ENCODE results near the gene ATXN7L2. TPM values are rescaled to one million over a fixed set of nuclear protein-coding genes. Genes with fewer than 3 reads are reported as not detected.

ATXN7L2 gene
- total and polyA plus RNA-seq, 5 donors = 1.4 to 3.3 (median 2.1) TPM

DNA sequence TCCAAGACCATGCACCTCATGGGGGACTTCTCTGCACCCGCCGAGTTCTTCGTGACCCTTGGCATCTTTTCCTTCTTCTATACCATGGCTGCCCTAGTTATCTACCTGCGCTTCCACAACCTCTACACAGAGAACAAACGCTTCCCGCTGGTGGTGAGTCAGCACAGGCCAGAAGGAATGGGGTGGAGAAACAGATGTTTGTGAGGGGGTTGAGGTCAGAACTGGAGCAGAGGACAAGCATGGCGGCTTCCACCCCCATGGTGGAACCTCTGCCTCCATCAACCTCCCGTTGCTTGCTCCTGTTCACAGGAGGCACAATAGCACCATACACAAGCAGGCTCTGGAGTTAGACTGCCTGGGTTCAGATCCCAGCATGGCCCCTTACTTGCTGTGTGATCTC is 6.9 kb upstream of the ATXN7L2 start:
- Histone ChIP-seq H3K4me1 (ENCODE audit: control insufficient read depth, insufficient read depth, low read length) (no peaks in the 10 kb centered on the region), H3K27me3 (ENCODE audit: control insufficient read depth, insufficient read depth) (no peaks in the 10 kb centered on the region), H3K4me3 (ENCODE audit: low read length) (no peak overlapping the region), H3K27ac (ENCODE audit: low read length) (no peak overlapping the region), H3K9me3 (ENCODE audit: control insufficient read depth, low read length) (no peaks in the 10 kb centered on the region)
- ATAC-seq (no peak), DNase-seq (no peak)
- intact Hi-C loops (cut with DNase I) = no loop called here
- 90% methylated on average over 8 of the region's 8 CpGs for WGBS

DNA sequence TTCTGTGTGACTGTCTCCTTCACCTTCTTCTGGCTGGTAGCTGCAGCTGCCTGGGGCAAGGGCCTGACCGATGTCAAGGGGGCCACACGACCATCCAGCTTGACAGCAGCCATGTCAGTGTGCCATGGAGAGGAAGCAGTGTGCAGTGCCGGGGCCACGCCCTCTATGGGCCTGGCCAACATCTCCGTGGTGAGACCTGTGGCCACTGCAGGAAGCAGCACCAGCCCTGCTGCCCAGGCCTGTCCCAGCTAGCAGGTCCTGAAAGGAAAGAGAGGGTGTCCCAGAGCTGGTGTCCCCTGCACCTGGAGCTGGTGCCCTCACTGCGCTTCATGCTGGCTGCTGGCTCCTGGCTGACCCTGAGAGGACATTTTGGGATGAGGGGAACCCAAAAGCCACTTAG is 5.9 kb upstream of the ATXN7L2 start:
- DNase-seq (no peak), ATAC-seq (peak in 1 of 2 donors; percentile 4)
- no peaks in the 10 kb centered on the region for H3K9me3 ChIP-seq (ENCODE audit: control insufficient read depth, low read length)
- no peak overlapping the region for H3K4me3 ChIP-seq (ENCODE audit: low read length)
- no peaks in the 10 kb centered on the region for H3K27me3 ChIP-seq (ENCODE audit: control insufficient read depth, insufficient read depth)
- WGBS = 72% methylated on average over 6 of the region's 6 CpGs
- intact Hi-C loops (cut with DNase I) = no loop called here
- H3K27ac ChIP-seq (ENCODE audit: low read length) = no peak overlapping the region
- no peaks in the 10 kb centered on the region for H3K4me1 ChIP-seq (ENCODE audit: control insufficient read depth, insufficient read depth, low read length)

DNA sequence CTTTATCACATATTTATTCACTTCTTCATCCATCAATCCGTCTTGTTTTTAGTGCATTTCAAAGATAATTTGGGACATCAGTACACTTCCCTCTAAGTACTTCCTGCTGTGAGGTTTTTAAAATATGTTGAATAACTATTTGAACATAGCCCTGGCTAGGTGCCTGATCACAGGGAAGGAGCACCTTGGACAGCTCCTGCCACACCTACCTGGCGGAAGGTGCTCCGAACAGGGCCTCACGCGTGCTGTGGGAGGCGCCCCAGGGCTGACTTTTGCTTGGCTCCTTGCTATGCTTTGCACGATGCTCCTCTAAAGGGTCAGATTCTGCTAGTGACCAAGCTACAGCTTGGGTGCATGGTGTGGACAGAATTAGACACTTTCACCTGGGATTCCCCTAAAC is 4.9 kb upstream of the ATXN7L2 start:
- Histone ChIP-seq H3K27me3 (ENCODE audit: control insufficient read depth, insufficient read depth) (no peaks in the 10 kb centered on the region), H3K4me3 (ENCODE audit: low read length) (no peak overlapping the region), H3K4me1 (ENCODE audit: control insufficient read depth, insufficient read depth, low read length) (no peaks in the 10 kb centered on the region), H3K9me3 (ENCODE audit: control insufficient read depth, low read length) (no peaks in the 10 kb centered on the region), H3K27ac (ENCODE audit: low read length) (no peak overlapping the region)
- WGBS = 35% methylated on average over 7 of the region's 7 CpGs
- DNase-seq (no peak), ATAC-seq (no peak)
- intact Hi-C loops (cut with DNase I) = no loop called here

DNA sequence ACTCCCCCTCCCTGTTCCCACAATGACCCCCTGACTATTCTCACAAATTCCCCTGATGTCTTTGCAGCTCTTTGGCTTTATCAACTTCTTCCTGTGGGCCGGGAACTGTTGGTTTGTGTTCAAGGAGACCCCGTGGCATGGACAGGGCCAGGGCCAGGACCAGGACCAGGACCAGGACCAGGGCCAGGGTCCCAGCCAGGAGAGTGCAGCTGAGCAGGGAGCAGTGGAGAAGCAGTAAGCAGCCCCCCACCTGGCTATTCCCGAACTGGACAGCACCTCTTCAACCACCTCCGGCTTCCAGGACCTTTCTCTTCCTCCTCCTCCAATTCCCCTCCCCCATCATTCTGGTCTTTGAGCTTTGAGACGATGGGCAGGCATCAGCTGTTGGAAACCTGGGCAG is 4.4 kb upstream of the ATXN7L2 start:
- no peak for DNase-seq
- H3K4me3 ChIP-seq (ENCODE audit: low read length) = no peak overlapping the region
- no peak for ATAC-seq
- no peaks in the 10 kb centered on the region for H3K9me3 ChIP-seq (ENCODE audit: control insufficient read depth, low read length)
- H3K27ac ChIP-seq (ENCODE audit: low read length) = no peak overlapping the region
- no peaks in the 10 kb centered on the region for H3K27me3 ChIP-seq (ENCODE audit: control insufficient read depth, insufficient read depth)
- intact Hi-C loops (cut with DNase I) = no loop called here
- peaks cover under 1% of the 10 kb centered on the region for H3K4me1 ChIP-seq (ENCODE audit: control insufficient read depth, insufficient read depth, low read length)
- 66% methylated on average over 5 of the region's 5 CpGs for WGBS

DNA sequence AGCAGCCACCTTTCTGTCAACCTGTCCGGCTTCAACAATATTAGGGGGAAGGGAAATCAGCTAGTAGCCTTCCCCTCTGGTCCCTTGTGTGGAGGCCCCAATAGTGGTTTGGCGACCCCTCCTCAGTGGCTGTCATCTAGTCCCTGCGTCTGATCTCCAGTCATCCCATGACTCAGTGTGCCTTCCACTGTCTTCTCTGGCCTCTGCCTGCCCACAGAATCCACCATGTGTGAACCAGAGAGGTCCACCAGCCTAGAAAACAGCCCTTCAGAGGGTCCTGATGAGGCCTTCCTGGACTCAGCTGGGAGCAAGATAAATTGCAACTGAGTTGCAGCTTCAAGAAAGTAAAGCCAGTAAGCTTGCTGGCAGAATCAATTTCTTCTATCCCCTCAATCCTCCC is 3.8 kb upstream of the ATXN7L2 start:
- Histone ChIP-seq H3K4me1 (ENCODE audit: control insufficient read depth, insufficient read depth, low read length) (peaks cover 5% of the 10 kb centered on the region), H3K27me3 (ENCODE audit: control insufficient read depth, insufficient read depth) (no peaks in the 10 kb centered on the region), H3K27ac (ENCODE audit: low read length) (no peak overlapping the region), H3K4me3 (ENCODE audit: low read length) (no peak overlapping the region), H3K9me3 (ENCODE audit: control insufficient read depth, low read length) (no peaks in the 10 kb centered on the region)
- ATAC-seq (no peak), DNase-seq (no peak)
- intact Hi-C loops (cut with DNase I) = no loop called here
- WGBS = 87% methylated on average over 3 of the region's 3 CpGs

DNA sequence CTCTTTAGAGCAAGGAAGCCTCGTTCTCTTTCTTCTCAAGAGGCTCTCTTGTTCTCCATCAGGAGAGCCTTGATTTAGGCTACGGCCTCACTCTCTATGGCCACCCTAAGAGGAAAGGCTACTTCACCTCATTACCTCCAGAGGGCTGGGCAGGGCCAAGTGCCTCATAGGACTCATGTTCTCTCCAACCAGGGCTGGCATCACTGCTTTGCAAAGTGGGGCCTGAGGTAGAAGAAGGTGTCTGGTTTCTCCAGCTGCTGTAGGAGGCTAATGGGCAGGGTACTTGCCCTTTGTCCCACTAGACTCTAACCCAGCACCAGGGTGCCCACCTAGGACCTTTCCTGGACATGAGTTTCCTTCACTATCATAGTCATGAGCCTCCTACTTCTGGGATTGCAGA is 2.1 kb upstream of the ATXN7L2 start:
- Histone ChIP-seq H3K27me3 (ENCODE audit: control insufficient read depth, insufficient read depth) (no peaks in the 10 kb centered on the region), H3K9me3 (ENCODE audit: control insufficient read depth, low read length) (no peaks in the 10 kb centered on the region), H3K4me1 (ENCODE audit: control insufficient read depth, insufficient read depth, low read length) (peaks cover 5% of the 10 kb centered on the region), H3K27ac (ENCODE audit: low read length) (no peak overlapping the region), H3K4me3 (ENCODE audit: low read length) (no peak overlapping the region)
- 86% methylated on average over 2 of the region's 2 CpGs for WGBS
- intact Hi-C loops (cut with DNase I) = no loop called here
- no peak for ATAC-seq
- DNase-seq = no peak

DNA sequence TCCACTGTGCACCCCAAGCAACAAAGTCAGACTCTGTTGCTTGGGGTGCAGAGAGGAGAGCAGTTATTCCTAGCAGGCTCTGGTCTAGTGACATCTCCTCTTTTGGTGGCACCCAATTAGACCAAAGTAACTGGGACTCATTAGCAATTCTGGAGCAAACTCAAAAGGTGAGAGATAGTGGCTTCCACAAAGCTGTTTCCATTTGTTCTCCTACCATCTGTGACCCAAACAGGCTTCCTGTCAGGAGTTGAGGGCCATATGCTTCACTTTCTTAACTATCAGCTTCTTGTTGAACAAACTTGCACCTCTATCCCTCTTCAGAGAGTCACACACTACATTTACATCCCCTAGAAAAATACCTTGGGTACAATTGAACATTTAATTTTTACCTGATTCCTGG is 1.5 kb upstream of the ATXN7L2 start:
- peaks cover 5% of the 10 kb centered on the region for H3K4me1 ChIP-seq (ENCODE audit: control insufficient read depth, insufficient read depth, low read length)
- H3K27ac ChIP-seq (ENCODE audit: low read length) = no peak overlapping the region
- H3K27me3 ChIP-seq (ENCODE audit: control insufficient read depth, insufficient read depth) = no peaks in the 10 kb centered on the region
- intact Hi-C loops (cut with DNase I) = no loop called here
- ATAC-seq (no peak), DNase-seq (no peak)
- no peak overlapping the region for H3K4me3 ChIP-seq (ENCODE audit: low read length)
- H3K9me3 ChIP-seq (ENCODE audit: control insufficient read depth, low read length) = no peaks in the 10 kb centered on the region

DNA sequence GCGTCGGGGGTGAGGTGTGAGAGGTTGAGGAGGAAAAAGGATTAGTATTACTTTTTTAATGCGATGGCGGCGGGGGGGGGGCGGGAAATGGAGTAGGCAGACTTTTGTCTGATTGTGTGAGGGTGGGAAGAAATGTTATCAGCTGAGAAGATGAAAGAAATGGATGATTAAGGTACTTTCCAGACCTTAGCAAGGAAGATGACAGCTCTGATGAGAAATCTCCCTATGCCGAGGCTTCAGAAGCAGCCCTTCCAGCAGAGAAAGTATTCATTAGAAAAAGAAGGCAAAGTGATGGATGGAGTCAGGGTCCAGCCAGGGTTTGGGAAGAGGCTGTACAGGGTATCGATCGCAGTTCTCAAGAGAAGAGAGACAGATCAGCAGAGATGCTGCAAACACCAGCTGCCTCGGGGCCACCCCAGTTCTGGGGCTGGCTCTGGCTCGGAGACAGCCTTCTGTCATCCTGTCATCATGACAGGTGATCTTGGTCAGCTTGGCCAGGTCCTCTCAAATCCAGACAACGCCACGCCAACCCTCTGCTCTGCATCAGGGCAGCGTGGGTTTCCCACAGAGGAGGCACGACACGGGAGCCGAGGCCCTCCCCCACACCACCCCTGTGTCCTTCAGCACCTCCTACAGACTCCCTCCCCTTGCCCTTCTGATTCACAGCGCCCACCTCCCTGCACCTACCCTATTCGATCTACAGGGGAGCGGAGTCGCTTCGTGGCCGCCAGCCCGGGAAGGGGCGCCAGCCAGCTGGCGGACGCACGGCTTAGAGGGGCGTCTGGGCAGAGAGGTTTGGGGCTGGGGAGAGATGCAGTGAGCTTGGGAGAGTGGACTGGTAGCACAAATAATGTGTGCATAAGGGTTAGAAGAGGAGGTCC is 674 bp upstream of the ATXN7L2 start:
- Histone ChIP-seq H3K4me1 (ENCODE audit: control insufficient read depth, insufficient read depth, low read length) (peaks cover 5% of the 10 kb centered on the region), H3K27ac (ENCODE audit: low read length) (peak overlapping the region; percentile 7), H3K9me3 (ENCODE audit: control insufficient read depth, low read length) (no peaks in the 10 kb centered on the region), H3K27me3 (ENCODE audit: control insufficient read depth, insufficient read depth) (no peaks in the 10 kb centered on the region), H3K4me3 (ENCODE audit: low read length) (peak overlapping the region; percentile 91)
- peak in 2 of 3 donors; percentile 73 to 78 for DNase-seq
- WGBS = 8% methylated on average over 29 of the region's 29 CpGs
- intact Hi-C loops (cut with DNase I) = no loop called here
- ATAC-seq = peak; percentile 53 to 58

DNA sequence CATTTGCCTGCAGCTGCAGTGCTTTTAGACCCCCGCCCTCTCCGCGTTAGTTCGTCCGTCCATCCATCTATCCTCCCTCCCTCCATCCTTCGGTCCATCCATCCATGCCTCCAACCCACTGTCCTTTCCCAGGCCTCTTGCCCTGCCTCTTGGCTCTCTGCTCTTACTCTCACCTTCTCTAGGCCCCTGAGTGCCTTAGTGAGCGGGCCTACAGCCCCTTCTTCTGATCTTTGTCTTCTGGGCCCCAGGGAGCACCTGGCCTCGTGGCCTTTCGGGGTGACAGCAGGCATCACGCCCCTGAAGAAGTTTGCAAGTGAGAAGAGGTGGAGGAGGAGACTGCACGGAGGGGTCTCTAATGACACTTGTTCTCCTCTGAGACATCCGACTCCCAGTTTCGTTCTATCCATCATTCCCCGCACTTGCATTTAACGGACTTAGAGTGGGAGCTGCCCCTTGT is 842 bp downstream of the ATXN7L2 start:
- H3K9me3 ChIP-seq (ENCODE audit: control insufficient read depth, low read length) = no peaks in the 10 kb centered on the region
- peaks cover 5% of the 10 kb centered on the region for H3K4me1 ChIP-seq (ENCODE audit: control insufficient read depth, insufficient read depth, low read length)
- intact Hi-C loops (cut with DNase I) = no loop called here
- H3K4me3 ChIP-seq (ENCODE audit: low read length) = peak overlapping the region; percentile 91
- no peaks in the 10 kb centered on the region for H3K27me3 ChIP-seq (ENCODE audit: control insufficient read depth, insufficient read depth)
- no peak overlapping the region for H3K27ac ChIP-seq (ENCODE audit: low read length)
- WGBS = 28% methylated on average over 15 of the region's 15 CpGs
- ATAC-seq = peak in 1 of 2 donors; percentile 3
- DNase-seq = no peak

DNA sequence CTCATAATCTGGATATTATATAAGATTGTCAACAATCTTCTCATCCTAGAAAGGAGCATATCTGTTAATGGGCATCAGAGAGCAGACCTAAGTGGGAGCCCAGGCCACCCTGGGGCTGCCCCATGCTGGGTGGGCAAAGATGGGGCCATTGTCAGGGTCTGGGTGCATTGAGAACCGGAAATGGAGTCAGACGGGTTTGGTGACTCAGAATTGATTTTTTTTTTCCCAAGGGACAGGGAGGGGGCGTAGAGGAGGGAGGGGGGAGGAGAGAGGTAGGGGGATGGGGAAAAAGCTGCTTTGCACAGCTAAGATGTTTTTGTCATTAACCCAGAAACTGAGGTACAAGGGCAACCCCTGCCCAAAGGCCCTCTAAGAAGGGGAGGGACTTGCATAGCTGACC is 1.3 kb downstream of the ATXN7L2 start:
- ATAC-seq (no peak), DNase-seq (no peak)
- Histone ChIP-seq H3K27ac (ENCODE audit: low read length) (no peak overlapping the region), H3K27me3 (ENCODE audit: control insufficient read depth, insufficient read depth) (no peaks in the 10 kb centered on the region), H3K9me3 (ENCODE audit: control insufficient read depth, low read length) (no peaks in the 10 kb centered on the region), H3K4me1 (ENCODE audit: control insufficient read depth, insufficient read depth, low read length) (peaks cover 5% of the 10 kb centered on the region), H3K4me3 (ENCODE audit: low read length) (peak overlapping the region; percentile 91)
- intact Hi-C loops (cut with DNase I) = no loop called here
- 28% methylated on average over 3 of the region's 3 CpGs for WGBS

DNA sequence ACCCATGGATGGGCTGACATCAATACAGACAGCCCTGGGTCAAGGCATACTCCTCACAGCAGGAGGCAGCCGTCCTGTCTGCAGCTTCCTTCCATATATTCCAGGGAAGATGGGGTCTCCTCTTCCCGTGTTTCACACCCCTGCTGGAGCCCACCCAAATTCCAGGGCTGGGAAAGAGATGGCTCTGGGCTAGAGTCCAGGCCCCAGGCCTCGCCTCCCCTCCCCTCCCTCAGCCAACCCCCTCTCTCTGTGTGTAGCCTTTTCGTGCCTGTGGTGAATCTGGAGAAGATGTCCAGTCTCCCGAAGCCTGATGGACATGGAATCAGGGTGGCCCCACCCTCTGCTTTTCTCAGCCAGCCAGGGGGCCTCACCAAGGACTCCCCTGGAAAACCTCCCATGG is 3.6 kb downstream of the ATXN7L2 start:
- ATAC-seq = no peak
- Histone ChIP-seq H3K27me3 (ENCODE audit: control insufficient read depth, insufficient read depth) (no peaks in the 10 kb centered on the region), H3K4me3 (ENCODE audit: low read length) (no peak overlapping the region), H3K4me1 (ENCODE audit: control insufficient read depth, insufficient read depth, low read length) (peaks cover 9% of the 10 kb centered on the region), H3K27ac (ENCODE audit: low read length) (no peak overlapping the region), H3K9me3 (ENCODE audit: control insufficient read depth, low read length) (no peaks in the 10 kb centered on the region)
- 50% methylated on average over 5 of the region's 5 CpGs for WGBS
- DNase-seq = no peak
- intact Hi-C loops (cut with DNase I) = no loop called here

Data from right cardiac atrium (tissue), 5 donors.